H1 (cell line): ENCODE data around the gene CREBL2. TPM values are rescaled to one million over a fixed set of nuclear protein-coding genes. Genes with fewer than 3 reads are reported as not detected.
"Not testable (repeated sequence)": the region's sequence is repeated elsewhere in the genome, so short reads cannot be mapped to it uniquely, and the experiment has no call there.

Experiments
- CTCF ChIA-PET: fragments of 300-600 bp; sonication (Branson Sonifier 250); formaldehyde crosslinking; loops from one replicate; lab custom pipeline; 2021; ENCODE audit not compliant: partially characterized antibody; lab: Charles Lee
- POLR2A ChIA-PET: fragments of 300-600 bp; sonication (Branson Sonifier 250); formaldehyde crosslinking; loops from one replicate; lab custom pipeline; 2021; ENCODE audit warnings: inconsistent platforms; ENCODE audit not compliant: partially characterized antibody; lab: Charles Lee
- DNase-seq, 2 experiments: peaks; one replicate each; pipeline versions ENCODE4 v3.0.0 to v3.0.0-alpha.2; 2010 to 2022; ENCODE audit warnings: low spot score in 2 of 2, low read depth in 1 of 2, mixed read lengths in 1 of 2
- FAIRE-seq: peaks from 2 replicates; lab custom pipeline; 2011; peaks lifted over from hg19 to GRCh38; lab: Jason Lieb, UNC
- H2AFZ ChIP-seq: 2 replicates; pipeline ENCODE4 v1.8.1; 2012; ENCODE audit warnings: low read length, inconsistent platforms
- H2AK5ac ChIP-seq: 2 replicates; pipeline ENCODE4 v1.6.1; 2013; ENCODE audit warnings: low read depth, low read length
- H2BK120ac ChIP-seq: replicated peaks from 2 replicates; pipeline ENCODE3; 2013; ENCODE audit warnings: low read depth, low read length, inconsistent platforms
- H2BK12ac ChIP-seq: 2 replicates; pipeline ENCODE4 v1.6.1; 2013; ENCODE audit warnings: low read depth, low read length
- H2BK15ac ChIP-seq: 2 replicates; pipeline ENCODE4 v1.6.1; 2013; ENCODE audit warnings: low read length
- H2BK20ac ChIP-seq: 2 replicates; pipeline ENCODE4 v1.6.1; 2013; ENCODE audit warnings: low read length
- H2BK5ac ChIP-seq: 2 replicates; pipeline ENCODE4 v1.6.1; 2013; ENCODE audit warnings: low read depth, low read length
- H3K14ac ChIP-seq: 2 replicates; pipeline ENCODE4 v1.6.1; 2013; ENCODE audit warnings: inconsistent platforms; ENCODE audit not compliant: insufficient read length
- H3K18ac ChIP-seq: 2 replicates; pipeline ENCODE4 v1.6.1; 2013; ENCODE audit warnings: low read length; ENCODE audit errors: extremely low read depth
- H3K23ac ChIP-seq: 2 replicates; pipeline ENCODE4 v1.6.1; 2013; ENCODE audit warnings: inconsistent platforms; ENCODE audit not compliant: insufficient read length
- H3K23me2 ChIP-seq: 2 replicates; pipeline ENCODE4 v1.6.1; 2013; ENCODE audit warnings: low read depth, low read length
- H3K27ac ChIP-seq: 2 replicates; pipeline ENCODE4 v1.6.1; 2011; ENCODE audit warnings: low read depth, low read length, inconsistent platforms
- H3K27me3 ChIP-seq, 4 experiments: replicated peaks in 1 of 4; 1 replicate in 1 of 4; 2 replicates in 3 of 4; pipeline versions ENCODE4 v1.6.1 to v1.8.1; 2011 to 2013; ENCODE audit warnings: low read length in 3 of 4, mild to moderate bottlenecking in 3 of 4, inconsistent platforms in 2 of 4, mixed read lengths in 2 of 4, moderate library complexity in 1 of 4; ENCODE audit not compliant: control insufficient read depth in 3 of 4, insufficient read depth in 3 of 4; ENCODE audit errors: extremely low read depth in 1 of 4
- H3K36me3 ChIP-seq, 4 experiments: 2 replicates each; pipeline versions ENCODE4 v1.6.1 to v1.8.1; 2011 to 2013; ENCODE audit warnings: mild to moderate bottlenecking in 4 of 4, low read length in 3 of 4, moderate library complexity in 2 of 4, control low read depth in 1 of 4, inconsistent platforms in 1 of 4; ENCODE audit not compliant: insufficient read depth in 4 of 4, control insufficient read depth in 2 of 4
- H3K4ac ChIP-seq: replicated peaks from 2 replicates; pipeline ENCODE3; 2013; ENCODE audit warnings: low read length, low read depth, mixed read lengths, inconsistent platforms; ENCODE audit not compliant: insufficient read length
- H3K4me1 ChIP-seq, 4 experiments: replicated peaks in 1 of 4; 1 replicate in 1 of 4; 2 replicates in 3 of 4; pipeline versions ENCODE4 v1.6.1 to v1.8.1; 2011 to 2013; ENCODE audit warnings: low read length in 3 of 4, inconsistent platforms in 2 of 4, mixed read lengths in 1 of 4; ENCODE audit not compliant: insufficient read depth in 4 of 4, control insufficient read depth in 3 of 4
- H3K4me2 ChIP-seq, 2 experiments: 2 replicates each; pipeline versions ENCODE4 v1.6.1 to v1.8.1; 2011 to 2013; ENCODE audit warnings: low read depth in 2 of 2, low read length in 2 of 2, control low read depth in 1 of 2, inconsistent platforms in 1 of 2, mild to moderate bottlenecking in 1 of 2; ENCODE audit not compliant: insufficient read depth in 1 of 2
- H3K4me3 ChIP-seq, 4 experiments: fragments of 200-600, 300-600 bp in 1 of 4; sonication (generic), shearing (Covaris generic), sonication (Bioruptor Twin) in 1 of 4; 2 replicates each; pipeline versions ENCODE4 v1.5.1 to v1.8.1; 2011 to 2016; ENCODE audit warnings: low read length in 4 of 4, low read depth in 3 of 4, control low read depth in 2 of 4, inconsistent platforms in 2 of 4, mild to moderate bottlenecking in 2 of 4, mixed read lengths in 1 of 4, moderate library complexity in 1 of 4; ENCODE audit not compliant: insufficient read depth in 2 of 4; ENCODE audit errors: extremely low read depth in 1 of 4
- H3K56ac ChIP-seq: replicated peaks from 2 replicates; pipeline ENCODE3; 2013; ENCODE audit warnings: low read depth, mild to moderate bottlenecking, mixed read lengths, low read length, inconsistent platforms; ENCODE audit not compliant: insufficient read length
- H3K79me1 ChIP-seq: 2 replicates; pipeline ENCODE4 v1.6.1; 2013; ENCODE audit warnings: low read depth, low read length, control low read depth
- H3K79me2 ChIP-seq, 2 experiments: 2 replicates each; pipeline versions ENCODE4 v1.6.1 to v1.8.1; 2012 to 2013; ENCODE audit warnings: low read length in 2 of 2, mild to moderate bottlenecking in 2 of 2, inconsistent platforms in 1 of 2; ENCODE audit not compliant: insufficient read depth in 2 of 2, control insufficient read depth in 1 of 2
- H3K9ac ChIP-seq, 4 experiments: replicated peaks in 1 of 4; 1 replicate in 1 of 4; 2 replicates in 3 of 4; pipeline versions ENCODE4 v1.6.1 to v1.8.1; 2011 to 2013; ENCODE audit warnings: low read depth in 3 of 4, low read length in 3 of 4, control low read depth in 2 of 4, mild to moderate bottlenecking in 2 of 4, moderate library complexity in 2 of 4, inconsistent platforms in 1 of 4; ENCODE audit errors: extremely low read depth in 1 of 4
- H3K9me3 ChIP-seq, 2 experiments: 2 replicates each; pipeline versions ENCODE4 v1.6.1 to v1.8.1; 2012 to 2013; ENCODE audit warnings: mild to moderate bottlenecking in 2 of 2, moderate library complexity in 2 of 2, control low read depth in 1 of 2, inconsistent platforms in 1 of 2, low read depth in 1 of 2, low read length in 1 of 2, mixed read lengths in 1 of 2; ENCODE audit not compliant: insufficient read depth in 2 of 2
- H4K20me1 ChIP-seq, 2 experiments: replicated peaks in 1 of 2; 2 replicates each; pipeline versions ENCODE3 to v1.8.1; 2011 to 2013; ENCODE audit warnings: inconsistent platforms in 2 of 2, low read length in 2 of 2, mild to moderate bottlenecking in 1 of 2; ENCODE audit not compliant: insufficient read depth in 2 of 2, control insufficient read depth in 1 of 2
- H4K5ac ChIP-seq: 2 replicates; pipeline ENCODE4 v1.6.1; 2013; ENCODE audit warnings: low read length, low read depth, mixed read lengths, inconsistent platforms; ENCODE audit not compliant: insufficient read length
- H4K8ac ChIP-seq: 2 replicates; pipeline ENCODE4 v1.8.0; 2013; ENCODE audit warnings: mild to moderate bottlenecking, moderate library complexity, low read length, inconsistent platforms; ENCODE audit not compliant: insufficient read depth; ENCODE audit errors: extremely low read depth
- H4K91ac ChIP-seq: replicated peaks from 2 replicates; pipeline ENCODE3; 2013; ENCODE audit warnings: low read length, mixed read lengths, inconsistent platforms; ENCODE audit not compliant: insufficient read length
- EGR1 ChIP-seq: IDR thresholded peaks from 2 replicates; pipeline ENCODE4 v1.6.1; 2011; ENCODE audit warnings: low read depth, low read length, borderline replicate concordance
- HDAC2 ChIP-seq, 2 experiments: fragments of 300-600 bp in 1 of 2; sonication (generic) in 1 of 2; IDR thresholded peaks; 2 replicates each; pipeline ENCODE4 v1.6.1; 2011 to 2012; ENCODE audit warnings: low read depth in 2 of 2, low read length in 2 of 2, mild to moderate bottlenecking in 2 of 2, moderate library complexity in 2 of 2, borderline replicate concordance in 1 of 2, inconsistent platforms in 1 of 2
- JUN ChIP-seq: IDR thresholded peaks from 2 replicates; pipeline ENCODE4 v1.6.1; 2011; ENCODE audit warnings: low read depth, mild to moderate bottlenecking, improper control_type of control experiment, low read length
- RAD21 ChIP-seq, 2 experiments: IDR thresholded peaks in 1 of 2; conservative IDR thresholded peaks in 1 of 2; 2 replicates each; pipeline ENCODE4 v1.6.1; 2011; ENCODE audit warnings: low read depth in 2 of 2, low read length in 2 of 2, improper control_type of control experiment in 1 of 2, inconsistent platforms in 1 of 2, mild to moderate bottlenecking in 1 of 2, moderate library complexity in 1 of 2
- RBBP5 ChIP-seq: IDR thresholded peaks from 2 replicates; pipeline ENCODE4 v1.7.1; 2012; ENCODE audit warnings: low read depth, mild to moderate bottlenecking, inconsistent platforms, low read length, moderate library complexity, borderline replicate concordance
- RFX5 ChIP-seq: IDR thresholded peaks from 2 replicates; pipeline ENCODE4 v1.6.1; 2011; ENCODE audit warnings: low read depth, low read length, improper control_type of control experiment, borderline replicate concordance
- RNF2 ChIP-seq: fragments of 200-900, 300-1000 bp; sonication (generic); IDR thresholded peaks from 2 replicates; pipeline ENCODE4 v1.7.1; 2016; ENCODE audit warnings: borderline replicate concordance, low read depth, mild to moderate bottlenecking, antibody characterized with exemption, low read length; ENCODE audit not compliant: poor library complexity, severe bottlenecking; ENCODE audit errors: missing control alignments
- WGBS, 2 experiments: shearing (Covaris generic) in 1 of 2; methylation state at CpG; one replicate each; pipeline versions ENCODE4 v1.1.6 to v1.1.7; 2013 to 2015; ENCODE audit warnings: low lambda C conversion rate in 2 of 2, mixed read lengths in 2 of 2, inconsistent platforms in 1 of 2, low coverage in 1 of 2, missing lambda C conversion rate in 1 of 2; ENCODE audit not compliant: insufficient replicate concordance in 2 of 2, insufficient coverage in 1 of 2, insufficient read length in 1 of 2; ENCODE audit errors: extremely low coverage in 1 of 2, missing lambda C conversion rate in 1 of 2; 5-methylcytosine and 5-hydroxymethylcytosine counted together
- polyA plus RNA-seq, 7 experiments: library from polyadenylated mRNA; depleted of rRNA in 3 of 7; stranded (reverse) in 5 of 7; unstranded in 2 of 7; fragments of >200 nt in 5 of 7; fragments of 200-250 nt in 2 of 7; gene quantifications; 1 replicate in 5 of 7; 2 replicates in 1 of 7; 4 replicates in 1 of 7; pipeline versions ENCODE4 v1.2.1 to v1.2.3, GENCODE V29; 2011 to 2013; ENCODE audit warnings: missing spikeins in 2 of 7, mixed read lengths in 2 of 7
- total RNA-seq: library from RNA; stranded (reverse); fragmentation: NEBNext Ultra II Directional; extraction: Animal tissue kit (Norgen Biotek cat#: 25700); gene quantifications from 2 replicates; pipeline ENCODE4 v1.2.1, GENCODE V29; 2021

The CREBL2 gene
- total and polyA plus RNA-seq, 2 of the 8 experiments (the other 6 are each of a cell fraction or from before 2014, with no cell fraction given), result 9.8 to 18.3 TPM

DNA sequence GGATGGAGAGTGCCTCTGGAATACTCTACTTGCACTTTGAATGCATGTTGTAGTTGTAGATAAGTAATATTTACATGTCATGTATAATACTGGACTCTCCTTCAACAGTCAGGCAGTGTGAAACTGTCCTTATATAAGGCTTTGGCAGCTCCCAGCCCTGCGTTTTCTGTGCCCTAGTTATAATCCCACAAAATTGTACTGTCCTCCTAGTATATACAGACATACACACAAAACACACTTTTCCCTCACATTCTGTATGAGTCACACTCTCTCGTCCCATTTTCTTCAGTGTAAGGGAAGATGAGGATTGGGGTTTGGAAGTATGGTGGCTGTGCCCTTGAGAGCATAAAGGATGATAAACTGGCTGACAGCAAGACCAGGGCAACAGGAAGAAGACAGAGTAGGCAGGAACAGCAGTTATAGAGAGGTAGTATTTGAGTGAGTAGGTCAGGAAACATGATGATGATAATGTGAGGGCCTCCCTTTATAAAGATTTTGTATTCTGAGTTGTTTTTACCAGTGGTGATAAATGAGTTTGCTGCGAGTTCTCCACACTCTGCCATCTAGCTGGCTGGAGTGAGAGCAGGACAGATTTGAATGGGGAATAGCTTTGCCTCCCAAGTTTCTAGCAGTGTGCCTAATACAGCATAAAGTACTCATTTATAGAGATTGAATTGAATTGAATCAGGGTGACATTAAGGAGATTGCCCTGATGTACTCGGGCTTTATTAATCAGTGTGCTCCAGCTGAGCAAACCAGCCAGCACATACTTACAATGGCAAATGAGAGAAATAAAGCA, 5.0 kb downstream of the CREBL2 start (continued):
- TF ChIP-seq EGR1 (no peak), RAD21 (IDR thresholded peaks at IDR 0.05 in 1 of 2, conservative IDR thresholded peaks at IDR 0.05 in 1 of 2; ENCODE audit: low read depth in 2 of 2, low read length in 2 of 2) (no peak), HDAC2 (IDR thresholded peaks at IDR 0.05; ENCODE audit: borderline replicate concordance in 1 of 2, low read depth in 2 of 2, low read length in 2 of 2) (no peak), RNF2 (no peak), JUN (no peak), RFX5 (no peak), RBBP5 (no peak)

DNA sequence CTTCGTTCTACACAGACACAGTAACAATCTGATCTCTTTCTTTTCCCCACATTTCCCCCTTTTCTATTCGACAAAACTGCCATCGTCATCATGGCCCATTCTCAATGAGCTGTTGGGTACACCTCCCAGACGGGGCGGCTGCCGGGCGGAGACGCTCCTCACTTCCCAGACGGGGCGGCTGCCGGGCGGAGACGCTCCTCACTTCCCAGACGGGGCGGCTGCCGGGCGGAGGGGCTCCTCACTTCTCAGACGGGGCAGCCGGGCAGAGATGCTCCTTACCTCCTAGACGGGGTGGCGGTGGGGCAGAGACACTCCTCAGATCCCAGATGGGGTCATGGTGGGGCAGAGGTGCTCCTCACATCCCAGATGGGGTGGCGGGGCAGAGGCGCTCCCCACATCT, 6.4 kb downstream of the CREBL2 start:
- H3K27ac ChIP-seq, H4K91ac ChIP-seq, H4K5ac ChIP-seq, FAIRE-seq, H3K79me1 ChIP-seq, H2BK120ac ChIP-seq, H3K56ac ChIP-seq, H3K9ac ChIP-seq, H3K4me2 ChIP-seq, H3K79me2 ChIP-seq, POLR2A ChIA-PET, H2AK5ac ChIP-seq, H3K4me3 ChIP-seq, H2BK20ac ChIP-seq, H4K20me1 ChIP-seq, H2BK15ac ChIP-seq, H3K9me3 ChIP-seq, H3K23me2 ChIP-seq, H2BK12ac ChIP-seq, H3K4me1 ChIP-seq, H2BK5ac ChIP-seq, H3K14ac ChIP-seq, H4K8ac ChIP-seq, DNase-seq, H2AFZ ChIP-seq, CTCF ChIA-PET, H3K4ac ChIP-seq, H3K18ac ChIP-seq, H3K23ac ChIP-seq, H3K27me3 ChIP-seq: not testable (repeated sequence)
- 98% methylated on average over 16 of the region's 23 CpGs; no CpG with 5 or more reads in 1 of the 2 experiments for WGBS, 2 experiments
- peaks cover 0 to 12% (median 1%) of the 10 kb centered on the region in 4 experiments; a peak in 2 of 8 replicates for H3K36me3 ChIP-seq
